WI38 (cell line): ENCODE measurements around the gene AK5.

Experiments used
- H3K4me3 ChIP-seq: 2 replicates; pipeline ENCODE4 v1.5.1; 2011; ENCODE audit warnings: low read depth, mild to moderate bottlenecking, control low read depth, low read length
- CTCF ChIP-seq: IDR thresholded peaks from 2 replicates; pipeline ENCODE4 v1.5.1; 2012; ENCODE audit warnings: low read depth, mild to moderate bottlenecking, control low read depth, low read length

Gene AK5

GRCh38 chr1:77608893-77609292, 327.1 kb downstream of the AK5 start:
- no peak overlapping the region for H3K4me3 ChIP-seq
- no peak for TF ChIP-seq CTCF
